ENCODE measurements around the gene ACKR2. TPM values are rescaled to one million over a fixed set of nuclear protein-coding genes. Genes with fewer than 3 reads are reported as not detected.

ACKR2 gene
- total RNA-seq, 1 experiment from 2014 or later = not detected

DNA sequence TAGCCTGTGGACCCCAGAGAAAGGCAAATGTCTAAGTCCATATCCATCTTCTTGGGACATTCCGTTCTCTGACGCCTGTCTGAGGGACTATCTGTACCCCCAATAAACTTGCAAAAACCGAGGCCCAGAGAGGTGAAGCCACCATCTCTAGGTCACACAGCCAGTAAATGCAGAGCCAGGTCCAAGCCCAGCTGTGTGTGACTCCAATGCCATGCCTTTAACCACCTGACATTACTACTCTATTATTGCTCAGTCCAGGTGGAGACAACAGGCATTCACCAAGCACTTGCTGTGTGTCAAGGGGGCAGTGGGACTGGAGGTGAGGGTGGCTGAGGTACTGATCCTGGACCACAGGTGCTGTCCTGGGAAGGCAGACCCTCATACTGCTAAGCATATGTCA, 41.0 kb downstream of the ACKR2 start:
- WGBS (ENCODE audit: extremely low coverage, insufficient read length, low lambda C conversion rate) = no CpG with 5 or more reads among the region's 3 CpGs
- H3K4ac ChIP-seq (ENCODE audit: low read depth, low read length) = no peak overlapping the region
- no peak overlapping the region for H2BK15ac ChIP-seq (ENCODE audit: low read depth, low read length)
- H3K9me3 ChIP-seq (ENCODE audit: control insufficient read depth, low read depth, low read length) = no peaks in the 10 kb centered on the region
- no peak overlapping the region for H3K23ac ChIP-seq (ENCODE audit: insufficient read length, low read depth, low read length)
- DNase-seq = no peak
- H3K4me2 ChIP-seq (ENCODE audit: insufficient read depth, insufficient read length, low read length) = no peak overlapping the region
- no peak overlapping the region for H2BK20ac ChIP-seq (ENCODE audit: low read depth, low read length, poor library complexity, severe bottlenecking)
- H4K20me1 ChIP-seq (ENCODE audit: control insufficient read depth, insufficient read depth, insufficient read length) = no peaks in the 10 kb centered on the region
- no peak overlapping the region for H2AFZ ChIP-seq (ENCODE audit: low read length)
- H3K56ac ChIP-seq (ENCODE audit: insufficient read length, low read depth, low read length) = no peak overlapping the region
- H4K91ac ChIP-seq (ENCODE audit: insufficient read length, low read depth, low read length) = no peak overlapping the region
- no peak overlapping the region for H2AK5ac ChIP-seq (ENCODE audit: insufficient read length, low read length)
- H2BK5ac ChIP-seq (ENCODE audit: insufficient read length, low read length) = no peak overlapping the region
- no peak overlapping the region for H4K5ac ChIP-seq (ENCODE audit: insufficient read length, low read depth, low read length)
- no peak overlapping the region for H3K18ac ChIP-seq (ENCODE audit: insufficient read length, low read depth, low read length)
- TF ChIP-seq, protein P1, sequence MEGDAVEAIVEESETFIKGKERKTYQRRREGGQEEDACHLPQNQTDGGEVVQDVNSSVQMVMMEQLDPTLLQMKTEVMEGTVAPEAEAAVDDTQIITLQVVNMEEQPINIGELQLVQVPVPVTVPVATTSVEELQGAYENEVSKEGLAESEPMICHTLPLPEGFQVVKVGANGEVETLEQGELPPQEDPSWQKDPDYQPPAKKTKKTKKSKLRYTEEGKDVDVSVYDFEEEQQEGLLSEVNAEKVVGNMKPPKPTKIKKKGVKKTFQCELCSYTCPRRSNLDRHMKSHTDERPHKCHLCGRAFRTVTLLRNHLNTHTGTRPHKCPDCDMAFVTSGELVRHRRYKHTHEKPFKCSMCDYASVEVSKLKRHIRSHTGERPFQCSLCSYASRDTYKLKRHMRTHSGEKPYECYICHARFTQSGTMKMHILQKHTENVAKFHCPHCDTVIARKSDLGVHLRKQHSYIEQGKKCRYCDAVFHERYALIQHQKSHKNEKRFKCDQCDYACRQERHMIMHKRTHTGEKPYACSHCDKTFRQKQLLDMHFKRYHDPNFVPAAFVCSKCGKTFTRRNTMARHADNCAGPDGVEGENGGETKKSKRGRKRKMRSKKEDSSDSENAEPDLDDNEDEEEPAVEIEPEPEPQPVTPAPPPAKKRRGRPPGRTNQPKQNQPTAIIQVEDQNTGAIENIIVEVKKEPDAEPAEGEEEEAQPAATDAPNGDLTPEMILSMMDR (conservative IDR thresholded peaks at IDR 0.05) = no peak
- Mint-ChIP-seq H3K27ac (no peak overlapping the region), H3K36me3 (ENCODE audit: insufficient read depth in 1 of 3, low read depth in 3 of 3) (no peaks in the 10 kb centered on the region), H3K4me3 (no peak overlapping the region), H3K4me1 (peaks cover 12% of the 10 kb centered on the region in 2 experiments), H3K9me3 (no peaks in the 10 kb centered on the region), H3K27me3 (ENCODE audit: low read depth) (peaks cover 3% of the 10 kb centered on the region; the same call in 1 of the 2 replicates)
- no peaks in the 10 kb centered on the region for H3K4me1 ChIP-seq (ENCODE audit: insufficient read depth, low read length)
- H3K27me3 ChIP-seq (ENCODE audit: insufficient read depth, low read length) = no peaks in the 10 kb centered on the region
- no peak overlapping the region for H4K8ac ChIP-seq (replicated peaks; ENCODE audit: insufficient read length, low read depth, low read length)
- no peaks in the 10 kb centered on the region; the same call in 1 of the 2 replicates for H3K79me2 ChIP-seq (ENCODE audit: insufficient read depth, low read length)
- H3K27ac ChIP-seq (ENCODE audit: insufficient read length, low read depth, low read length) = no peak overlapping the region
- no peak overlapping the region for H3K14ac ChIP-seq (ENCODE audit: insufficient read depth, low read length)
- H3K79me1 ChIP-seq (ENCODE audit: insufficient read depth, low read depth, low read length, poor library complexity, severe bottlenecking) = no peaks in the 10 kb centered on the region
- no peaks in the 10 kb centered on the region for H3K23me2 ChIP-seq (ENCODE audit: insufficient read length, low read depth, low read length, poor library complexity, severe bottlenecking)
- no peak overlapping the region for H2BK12ac ChIP-seq (ENCODE audit: insufficient read length, low read depth, low read length)
- no peak overlapping the region for H3T11ph ChIP-seq (ENCODE audit: low read length)
- H2BK120ac ChIP-seq (ENCODE audit: low read depth, low read length, poor library complexity, severe bottlenecking) = no peak overlapping the region
- H3K9ac ChIP-seq (ENCODE audit: extremely low read depth, insufficient read length, low read length) = no peak overlapping the region
